SK-N-SH (cell line): ENCODE measurements around the gene TEX38. TPM values are rescaled to one million over a fixed set of nuclear protein-coding genes. Genes with fewer than 3 reads are reported as not detected.

ENCODE experiments used
- CTCF ChIA-PET: fragments of 300-600, 350-600 bp; formaldehyde crosslinking; extraction: SDS; loops from one replicate; lab custom pipeline; 2021; lab: Yijun Ruan, JAX
- POLR2A ChIA-PET: fragments of 350-600 bp; sonication (Branson Sonifier 250); formaldehyde crosslinking; extraction: SDS; loops from one replicate; lab custom pipeline; 2020; ENCODE audit warnings: antibody characterized with exemption, inconsistent platforms; lab: Yijun Ruan, JAX
- DNase-seq: peaks from one replicate; pipeline ENCODE4 v3.0.0; 2012
- H2AFZ ChIP-seq: fragments of 200-600 bp; sonication (generic); 2 replicates; pipeline ENCODE4 v1.8.1; 2016; ENCODE audit warnings: antibody characterized with exemption, mild to moderate bottlenecking, low read depth
- H3F3A ChIP-seq: fragments of 200-600 bp; sonication (generic); replicated peaks from 2 replicates; pipeline ENCODE3; 2016; ENCODE audit warnings: antibody characterized with exemption, mild to moderate bottlenecking; ENCODE audit not compliant: insufficient read depth
- H3K27ac ChIP-seq, 2 experiments: fragments of 200-500 bp in 1 of 2; fragments of 200-600 bp in 1 of 2; sonication (Bioruptor generic) in 1 of 2; sonication (generic), shearing (Covaris generic) in 1 of 2; 2 replicates each; pipeline versions ENCODE4 v1.5.1 to v1.6.1; 2014 to 2016; ENCODE audit warnings: low read depth in 2 of 2, inconsistent platforms in 1 of 2, low read length in 1 of 2, mild to moderate bottlenecking in 1 of 2, mixed read lengths in 1 of 2
- H3K27me3 ChIP-seq: fragments of 200-600 bp; sonication (generic), shearing (Covaris generic); 2 replicates; pipeline ENCODE4 v1.6.1; 2016; ENCODE audit warnings: mixed run types; ENCODE audit not compliant: insufficient read depth
- H3K36me3 ChIP-seq, 2 experiments: fragments of 200-500 bp in 1 of 2; fragments of 200-600 bp in 1 of 2; sonication (Bioruptor generic) in 1 of 2; sonication (generic) in 1 of 2; replicated peaks in 1 of 2; 2 replicates each; pipeline versions ENCODE3 to v1.5.1; 2014 to 2016; ENCODE audit warnings: low read length in 1 of 2, mild to moderate bottlenecking in 1 of 2; ENCODE audit not compliant: insufficient read depth in 2 of 2, control insufficient read depth in 1 of 2
- H3K4me1 ChIP-seq, 2 experiments: fragments of 200-500 bp in 1 of 2; fragments of 200-600 bp in 1 of 2; sonication (Bioruptor generic) in 1 of 2; sonication (generic), shearing (Covaris generic) in 1 of 2; 2 replicates each; pipeline versions ENCODE4 v1.5.1 to v1.6.1; 2014 to 2016; ENCODE audit warnings: low read depth in 1 of 2, low read length in 1 of 2, mixed run types in 1 of 2; ENCODE audit not compliant: insufficient read depth in 2 of 2, control insufficient read depth in 1 of 2
- H3K4me2 ChIP-seq: fragments of 200-600 bp; sonication (generic), shearing (Covaris generic); 2 replicates; pipeline ENCODE4 v1.6.1; 2017; ENCODE audit warnings: mixed run types
- H3K4me3 ChIP-seq, 2 experiments: fragments of 200-500 bp in 1 of 2; fragments of 200-600 bp in 1 of 2; sonication (Bioruptor generic) in 1 of 2; sonication (generic), shearing (Covaris generic) in 1 of 2; 2 replicates each; pipeline versions ENCODE4 v1.5.1 to v1.8.1; 2014 to 2016; ENCODE audit warnings: low read depth in 2 of 2, inconsistent platforms in 1 of 2, low read length in 1 of 2, mild to moderate bottlenecking in 1 of 2, mixed read lengths in 1 of 2, moderate library complexity in 1 of 2
- H3K79me2 ChIP-seq: fragments of 200-600 bp; sonication (generic); 2 replicates; pipeline ENCODE4 v1.8.1; 2017; ENCODE audit warnings: mild to moderate bottlenecking; ENCODE audit not compliant: insufficient read depth
- H3K9ac ChIP-seq: fragments of 200-600 bp; sonication (generic); 2 replicates; pipeline ENCODE4 v1.6.1; 2017; ENCODE audit warnings: mixed run types
- H3K9me2 ChIP-seq: fragments of 200-600 bp; sonication (generic); 2 replicates; pipeline ENCODE4 v1.6.1; 2017; ENCODE audit warnings: mixed run types
- H3K9me3 ChIP-seq: fragments of 200-600 bp; sonication (generic); 2 replicates; pipeline ENCODE4 v1.6.1; 2017; ENCODE audit warnings: mixed run types, mild to moderate bottlenecking, moderate library complexity
- H4K20me1 ChIP-seq: fragments of 200-600 bp; sonication (generic); 2 replicates; pipeline ENCODE4 v1.6.1; 2017; ENCODE audit warnings: mild to moderate bottlenecking, mixed run types; ENCODE audit not compliant: insufficient read depth
- CHD2 ChIP-seq: fragments of 150-350 bp; IDR thresholded peaks from 2 replicates; pipeline ENCODE4 v1.6.1; 2018; ENCODE audit warnings: low read length; ENCODE audit not compliant: partially characterized antibody
- ELF1 ChIP-seq: IDR thresholded peaks from 2 replicates; pipeline ENCODE4 v1.4.0; 2012
- EP300 ChIP-seq, 2 experiments: IDR thresholded peaks; 2 replicates each; pipeline versions ENCODE4 v1.4.0 to v1.6.1; 2012; ENCODE audit warnings: borderline replicate concordance in 1 of 2, low read depth in 1 of 2, low read length in 1 of 2
- EZH2phosphoT487 ChIP-seq: fragments of 200-600 bp; sonication (generic); IDR thresholded peaks from 2 replicates; pipeline ENCODE4 v1.6.1; 2017; ENCODE audit warnings: low read depth, mixed run types, mild to moderate bottlenecking, antibody characterized with exemption, moderate library complexity, borderline replicate concordance
- MEF2A ChIP-seq: IDR thresholded peaks from 2 replicates; pipeline ENCODE4 v1.4.0; 2012; ENCODE audit warnings: low read depth, borderline replicate concordance
- MXI1 ChIP-seq: IDR thresholded peaks from 2 replicates; pipeline ENCODE4 v1.6.1; 2012; ENCODE audit warnings: mild to moderate bottlenecking, low read depth, low read length, improper control_type of control experiment
- NFIC ChIP-seq: IDR thresholded peaks from 2 replicates; pipeline ENCODE4 v1.4.0; 2012; ENCODE audit warnings: borderline replicate concordance
- PBX3 ChIP-seq: IDR thresholded peaks from 2 replicates; pipeline ENCODE4; 2012
- POLR2AphosphoS5 ChIP-seq: IDR thresholded peaks from 2 replicates; pipeline ENCODE4 v1.6.1; 2012; ENCODE audit warnings: low read depth, low read length
- RCOR1 ChIP-seq: fragments of 150-350 bp; IDR thresholded peaks from 2 replicates; pipeline ENCODE4 v1.6.1; 2017; ENCODE audit warnings: antibody characterized with exemption, low read length
- REST ChIP-seq: IDR thresholded peaks from 2 replicates; pipeline ENCODE4 v1.6.1; 2012; ENCODE audit warnings: mild to moderate bottlenecking, low read depth, low read length, moderate library complexity
- RFX5 ChIP-seq: IDR thresholded peaks from 2 replicates; pipeline ENCODE4 v1.6.1; 2012; ENCODE audit warnings: mild to moderate bottlenecking, improper control_type of control experiment, low read length
- RXRA ChIP-seq: IDR thresholded peaks from 2 replicates; pipeline ENCODE4 v1.4.0; 2012; ENCODE audit warnings: low read depth, mild to moderate bottlenecking, borderline replicate concordance
- SIN3A ChIP-seq: IDR thresholded peaks from 2 replicates; pipeline ENCODE4 v1.6.1; 2012; ENCODE audit warnings: low read depth, mild to moderate bottlenecking, low read length, moderate library complexity, borderline replicate concordance
- TEAD4 ChIP-seq: IDR thresholded peaks from 2 replicates; pipeline ENCODE4 v1.4.0; 2012; ENCODE audit warnings: mild to moderate bottlenecking, borderline replicate concordance; ENCODE audit not compliant: insufficient read depth
- WGBS: methylation state at CpG from one replicate; pipeline ENCODE4 v1.1.6; 2017; ENCODE audit warnings: low lambda C conversion rate; 5-methylcytosine and 5-hydroxymethylcytosine counted together
- polyA plus RNA-seq, 3 experiments: library from polyadenylated mRNA; depleted of rRNA; stranded (reverse); fragments of >200 nt; gene quantifications; 2 replicates each; pipeline ENCODE4 v1.2.3, GENCODE V29; 2012
- TF ChIP-seq, protein P1 (sequence below): IDR thresholded peaks from 2 replicates; pipeline ENCODE4 v1.4.0; 2012; ENCODE audit warnings: low read depth, borderline replicate concordance

Gene TEX38
- polyA plus RNA-seq, 1 of the 3 experiments (the other 2 are of a cell fraction), result 0.07 TPM

- H3K9me2 ChIP-seq, result no peaks in the 10 kb centered on the region
- H3K9me3 ChIP-seq, result no peaks in the 10 kb centered on the region
- no peaks in the 10 kb centered on the region for H3K79me2 ChIP-seq
- H3K4me2 ChIP-seq, result no peak overlapping the region
- no peak overlapping the region for H2AFZ ChIP-seq
- H3K4me1 ChIP-seq, result no peaks in the 10 kb centered on the region
- no peak for DNase-seq
- ChIA-PET POLR2A (no interaction called here), CTCF (interaction anchor here (0.7 kb wide), 1 partner anchor 10 kb away, joined by 3 read pairs; no protein-coding TSS in a partner anchor)
- no peak overlapping the region for H3K4me3 ChIP-seq
- peaks cover 36 to 45% of the 10 kb centered on the region in 2 experiments for H3K36me3 ChIP-seq
- H4K20me1 ChIP-seq, result no peaks in the 10 kb centered on the region
- no peak overlapping the region for H3K27ac ChIP-seq
- no peak overlapping the region for H3K9ac ChIP-seq
- TF ChIP-seq TEAD4 (no peak), NFIC (no peak), REST (no peak), MXI1 (no peak)
- peaks cover 4% of the 10 kb centered on the region for H3F3A ChIP-seq
- no peaks in the 10 kb centered on the region for H3K27me3 ChIP-seq
These were observed 15.8 kb upstream of the TEX38 start for GRCh38 chr1:46655848-46656247.

GRCh38 chr1:46656643-46657042, 15.0 kb upstream of the TEX38 start:
- 100% methylated on average over 2 of the region's 2 CpGs for WGBS
- no peaks in the 10 kb centered on the region for H4K20me1 ChIP-seq
- H3K9me2 ChIP-seq, result no peaks in the 10 kb centered on the region

GRCh38 chr1:46657775-46658174, 13.9 kb upstream of the TEX38 start:
- no peak overlapping the region for H3K9ac ChIP-seq
- CTCF ChIA-PET, result interaction anchor here (1.0 kb wide), 1 partner anchor 10 kb away, joined by 5 read pairs; no protein-coding TSS in a partner anchor
- TF ChIP-seq NFIC (no peak), RXRA (no peak), EZH2phosphoT487 (no peak), PBX3 (no peak), RCOR1 (no peak), RFX5 (no peak)
- TF ChIP-seq, protein P1, sequence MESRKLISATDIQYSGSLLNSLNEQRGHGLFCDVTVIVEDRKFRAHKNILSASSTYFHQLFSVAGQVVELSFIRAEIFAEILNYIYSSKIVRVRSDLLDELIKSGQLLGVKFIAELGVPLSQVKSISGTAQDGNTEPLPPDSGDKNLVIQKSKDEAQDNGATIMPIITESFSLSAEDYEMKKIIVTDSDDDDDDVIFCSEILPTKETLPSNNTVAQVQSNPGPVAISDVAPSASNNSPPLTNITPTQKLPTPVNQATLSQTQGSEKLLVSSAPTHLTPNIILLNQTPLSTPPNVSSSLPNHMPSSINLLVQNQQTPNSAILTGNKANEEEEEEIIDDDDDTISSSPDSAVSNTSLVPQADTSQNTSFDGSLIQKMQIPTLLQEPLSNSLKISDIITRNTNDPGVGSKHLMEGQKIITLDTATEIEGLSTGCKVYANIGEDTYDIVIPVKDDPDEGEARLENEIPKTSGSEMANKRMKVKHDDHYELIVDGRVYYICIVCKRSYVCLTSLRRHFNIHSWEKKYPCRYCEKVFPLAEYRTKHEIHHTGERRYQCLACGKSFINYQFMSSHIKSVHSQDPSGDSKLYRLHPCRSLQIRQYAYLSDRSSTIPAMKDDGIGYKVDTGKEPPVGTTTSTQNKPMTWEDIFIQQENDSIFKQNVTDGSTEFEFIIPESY, result no peak

More at GRCh38 chr1:46656643-46657042, 15.0 kb upstream of the TEX38 start:
- no peaks in the 10 kb centered on the region for H3K4me1 ChIP-seq
- H3K4me3 ChIP-seq, result no peak overlapping the region
- H3K27me3 ChIP-seq, result no peaks in the 10 kb centered on the region
- no peak overlapping the region for H3K4me2 ChIP-seq
- H3K27ac ChIP-seq, result no peak overlapping the region
- no peaks in the 10 kb centered on the region for H3K79me2 ChIP-seq
- POLR2A ChIA-PET, result no interaction called here
- TF ChIP-seq POLR2AphosphoS5, result no peak
- no peak for TF ChIP-seq SIN3A
- TF ChIP-seq ELF1, result no peak
- no peak for TF ChIP-seq EP300 (IDR thresholded peaks at IDR 0.05; ENCODE audit: borderline replicate concordance in 1 of 2, low read depth in 1 of 2, low read length in 1 of 2)
- no peak for TF ChIP-seq CHD2
- no peak for TF ChIP-seq MEF2A
- peaks cover 36 to 45% of the 10 kb centered on the region in 2 experiments for H3K36me3 ChIP-seq
- peaks cover 4% of the 10 kb centered on the region for H3F3A ChIP-seq
- no peak overlapping the region for H3K9ac ChIP-seq
- CTCF ChIA-PET, result interaction anchor here (0.7 to 1.0 kb wide), 2 partner anchors 9 to 11 kb away, joined by 3 to 5 read pairs; no protein-coding TSS in a partner anchor
- no peaks in the 10 kb centered on the region for H3K9me3 ChIP-seq
- no peak for DNase-seq
- no peak overlapping the region for H2AFZ ChIP-seq

More at GRCh38 chr1:46657775-46658174, 13.9 kb upstream of the TEX38 start:
- H3K4me1 ChIP-seq, result no peaks in the 10 kb centered on the region
- no peak overlapping the region for H3K4me2 ChIP-seq
- H3K9me3 ChIP-seq, result no peaks in the 10 kb centered on the region
- H3K27ac ChIP-seq, result no peak overlapping the region
- no peaks in the 10 kb centered on the region for H3K9me2 ChIP-seq
- no peak for DNase-seq
- no peaks in the 10 kb centered on the region for H3F3A ChIP-seq
- peaks cover 36 to 40% of the 10 kb centered on the region in 2 experiments for H3K36me3 ChIP-seq
- H2AFZ ChIP-seq, result no peak overlapping the region
- H4K20me1 ChIP-seq, result no peaks in the 10 kb centered on the region
- no peak overlapping the region for H3K4me3 ChIP-seq
- WGBS, result 94% methylated on average over 1 of the region's 1 CpG
- no peaks in the 10 kb centered on the region for H3K79me2 ChIP-seq
- POLR2A ChIA-PET, result no interaction called here
- H3K27me3 ChIP-seq, result no peaks in the 10 kb centered on the region
